ENCODE results near the gene GATAD2A.

- no peak for TF ChIP-seq CTCF (IDR thresholded peaks at IDR 0.05; ENCODE audit: low read depth, low read length)
- TF ChIP-seq EZH2phosphoT487 (IDR thresholded peaks at IDR 0.05; ENCODE audit: low read depth) = no peak
Observed at GRCh38 chr19:19459073-19459472, 53.6 kb downstream of the GATAD2A start.
